ENCODE measurements around the gene RGS16.
A peak's percentile ranks its signal among the peaks of the same experiment; 100 is the strongest.

Gene RGS16

DNA sequence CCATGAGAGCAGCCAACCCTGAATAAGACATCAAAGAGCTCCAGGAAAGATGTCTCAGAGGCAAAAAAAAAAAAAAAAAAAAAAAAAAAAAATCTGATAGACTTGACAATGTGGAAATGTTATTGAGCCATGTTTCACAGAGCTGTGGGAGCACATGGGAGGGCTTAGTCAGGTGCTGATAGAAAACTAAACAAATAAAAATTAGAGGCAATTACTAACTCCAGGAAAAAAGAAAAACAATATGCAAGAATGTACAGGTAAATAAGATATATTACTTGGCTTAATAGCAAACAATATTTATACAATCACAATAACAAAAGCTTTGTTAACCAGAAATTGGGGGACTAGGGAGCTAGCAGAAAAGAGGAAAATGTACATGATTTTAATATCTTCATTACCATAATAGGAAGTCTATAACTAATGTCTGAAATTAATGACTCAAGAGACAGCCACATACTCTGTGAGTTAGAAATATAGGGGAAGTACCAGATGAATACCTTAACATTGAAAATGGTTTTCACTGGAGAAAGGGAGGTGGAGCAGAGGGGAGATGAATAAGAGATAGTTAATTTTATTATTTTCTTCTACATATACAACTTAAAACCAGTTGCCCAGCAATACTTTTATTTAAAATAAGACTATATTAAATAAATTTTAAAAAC, 16.9 kb upstream of the RGS16 start:
- Histone ChIP-seq H3K36me3 (ENCODE audit: control insufficient read depth, insufficient read depth, low read length) (no peaks in the 10 kb centered on the region), H3K27ac (ENCODE audit: low read depth, low read length, severe bottlenecking) (no peak overlapping the region), H3K4me1 (ENCODE audit: control insufficient read depth, insufficient read depth, low read length, poor library complexity, severe bottlenecking) (peaks cover 34% of the 10 kb centered on the region), H3K4me3 (ENCODE audit: extremely low read depth, insufficient read depth, low read length, poor library complexity, severe bottlenecking) (no peak overlapping the region), H3K9me3 (ENCODE audit: control insufficient read depth, low read length) (no peaks in the 10 kb centered on the region)

DNA sequence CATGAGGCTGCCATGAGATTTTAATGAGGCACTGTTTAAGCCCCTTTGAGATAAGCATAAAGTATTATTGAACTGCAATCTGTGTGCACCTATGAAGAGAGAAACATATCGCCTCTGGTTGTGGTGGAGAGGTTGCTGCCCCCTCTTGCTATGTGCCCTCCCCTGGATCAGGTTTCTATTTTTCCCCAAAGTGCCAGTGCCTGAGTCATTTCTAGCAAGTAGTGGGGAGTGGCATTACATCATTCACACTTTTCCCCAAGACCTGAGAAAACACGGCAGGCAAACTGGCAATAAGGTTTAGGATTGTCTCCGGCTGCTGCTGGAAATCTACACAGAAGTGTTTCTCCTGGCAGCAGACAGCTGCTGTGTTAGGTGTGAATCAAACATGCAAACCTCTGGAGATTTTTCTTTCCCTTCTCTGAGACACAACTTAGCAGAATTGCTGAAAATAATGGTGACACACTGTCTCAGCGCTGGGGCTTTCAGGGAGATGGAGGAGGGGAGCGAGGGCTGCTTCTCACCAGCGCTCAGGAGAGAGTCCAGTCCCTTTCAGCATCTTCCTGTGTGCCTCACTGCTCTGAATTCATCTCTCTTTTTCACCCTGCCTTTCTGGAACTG, 13.7 kb upstream of the RGS16 start:
- no peak overlapping the region for H3K4me3 ChIP-seq (ENCODE audit: extremely low read depth, insufficient read depth, low read length, poor library complexity, severe bottlenecking)
- H3K4me1 ChIP-seq (ENCODE audit: control insufficient read depth, insufficient read depth, low read length, poor library complexity, severe bottlenecking), result peaks cover 31% of the 10 kb centered on the region
- no peaks in the 10 kb centered on the region for H3K9me3 ChIP-seq (ENCODE audit: control insufficient read depth, low read length)
- peak overlapping the region; percentile 47 for H3K27ac ChIP-seq (ENCODE audit: low read depth, low read length, severe bottlenecking)
- WGBS, 2 experiments (ENCODE audit: insufficient coverage in 2 of 2), result 10 to 23% methylated on average over 2 to 3 of the region's 6 CpGs
- H3K36me3 ChIP-seq (ENCODE audit: control insufficient read depth, insufficient read depth, low read length), result no peaks in the 10 kb centered on the region

DNA sequence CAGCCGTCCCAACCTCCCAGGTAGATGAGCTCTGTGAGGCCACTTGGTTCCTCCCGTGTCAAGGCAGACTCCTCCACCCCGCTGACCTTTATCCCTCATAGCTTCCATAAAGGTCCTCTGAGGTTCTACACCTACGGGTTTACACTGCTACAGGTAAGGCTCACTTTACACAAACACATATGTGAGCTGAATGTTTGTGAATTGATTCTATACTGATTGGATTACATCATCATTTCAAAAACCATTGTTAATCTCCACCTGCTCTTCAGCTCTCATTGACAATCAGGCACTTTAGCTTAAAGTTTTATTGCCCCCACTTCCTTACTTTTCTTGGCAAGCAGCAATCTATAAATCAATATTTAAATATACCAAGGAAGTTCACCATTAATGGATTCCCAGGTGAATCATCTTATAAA, 12.8 kb upstream of the RGS16 start:
- H3K4me1 ChIP-seq (ENCODE audit: control insufficient read depth, insufficient read depth, low read length, poor library complexity, severe bottlenecking), result peaks cover 31% of the 10 kb centered on the region
- no peaks in the 10 kb centered on the region for H3K36me3 ChIP-seq (ENCODE audit: control insufficient read depth, insufficient read depth, low read length)
- 47 to 60% methylated on average over 3 of the region's 4 CpGs for WGBS, 2 experiments (ENCODE audit: insufficient coverage in 2 of 2)

DNA sequence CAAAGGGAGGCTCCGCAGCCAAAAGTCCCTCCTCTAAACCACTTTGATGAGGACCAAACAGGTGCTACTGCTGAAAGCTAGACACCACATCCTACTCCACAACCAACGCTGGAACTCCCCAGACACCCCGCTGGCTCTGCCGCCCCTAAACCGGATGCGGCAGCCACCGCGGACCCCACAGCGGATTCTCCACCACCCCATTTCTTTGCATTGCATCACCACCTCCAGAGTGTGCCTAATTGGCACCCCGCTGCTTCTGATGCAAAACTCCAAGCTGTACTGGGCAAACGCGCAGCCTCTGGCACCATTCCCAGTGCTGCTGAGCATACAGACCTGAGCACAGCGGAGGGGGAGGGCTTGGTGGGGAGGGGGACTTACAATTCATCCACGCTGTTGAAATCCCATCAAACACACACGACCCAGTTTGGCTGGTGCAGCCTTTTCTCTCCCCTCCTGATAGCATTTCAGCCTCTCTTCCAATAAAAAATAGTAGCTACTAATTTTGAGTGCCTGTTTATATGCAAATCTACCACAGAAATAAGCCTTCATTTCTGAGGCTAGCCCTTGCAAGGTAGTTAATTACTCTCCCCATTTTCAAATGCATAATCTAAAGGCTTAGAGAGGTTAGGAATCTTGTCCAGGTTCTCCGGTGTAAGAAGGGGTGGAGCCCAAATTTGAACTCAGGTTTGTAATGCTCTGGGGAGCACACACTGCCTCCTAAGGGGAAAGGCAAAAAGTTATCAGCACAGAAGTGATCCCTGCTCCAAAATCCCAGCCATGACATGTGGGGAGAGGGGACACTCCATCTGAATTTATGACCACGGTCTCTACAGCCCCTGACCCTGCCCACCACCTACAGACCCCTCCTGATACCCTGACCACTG, 12.2 kb upstream of the RGS16 start:
- H3K36me3 ChIP-seq (ENCODE audit: control insufficient read depth, insufficient read depth, low read length), result no peaks in the 10 kb centered on the region

More for the DNA sequence above, 12.8 kb upstream of the RGS16 start:
- no peaks in the 10 kb centered on the region for H3K9me3 ChIP-seq (ENCODE audit: control insufficient read depth, low read length)
- H3K27ac ChIP-seq (ENCODE audit: low read depth, low read length, severe bottlenecking), result no peak overlapping the region
- H3K4me3 ChIP-seq (ENCODE audit: extremely low read depth, insufficient read depth, low read length, poor library complexity, severe bottlenecking), result no peak overlapping the region

DNA sequence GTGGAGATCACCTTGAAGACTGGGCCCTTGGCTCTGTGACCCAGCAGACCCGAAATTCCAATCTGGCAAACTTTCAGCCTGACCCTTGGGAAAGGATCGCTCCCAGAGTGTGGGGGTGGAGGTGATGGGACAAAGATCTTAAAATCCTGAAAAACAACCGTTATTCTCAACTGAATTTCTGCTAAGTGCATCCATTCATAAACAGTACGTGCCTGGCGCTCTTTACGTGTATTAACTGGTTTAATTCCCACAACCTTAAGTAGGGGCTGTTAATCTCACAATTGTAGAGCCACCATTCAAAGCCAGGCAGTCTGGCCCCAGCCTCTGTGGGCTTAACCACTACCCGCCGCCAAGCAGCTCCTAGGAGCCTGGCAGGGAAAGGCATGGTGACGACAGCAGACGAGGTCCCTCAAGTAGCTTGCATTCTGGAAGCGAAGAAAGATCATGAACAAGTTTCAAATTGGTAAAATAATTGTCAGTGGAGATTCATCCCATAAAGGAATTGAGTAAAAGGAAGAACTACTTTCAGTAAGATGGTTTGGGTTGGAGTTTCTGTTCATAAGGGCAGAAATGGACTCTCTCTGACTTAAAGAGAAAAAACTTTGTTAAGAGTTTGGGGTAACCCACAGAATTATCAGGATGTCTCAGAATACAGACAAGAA, 11.4 kb upstream of the RGS16 start:
- Histone ChIP-seq H3K27ac (ENCODE audit: low read depth, low read length, severe bottlenecking) (peak overlapping the region; percentile 96), H3K36me3 (ENCODE audit: control insufficient read depth, insufficient read depth, low read length) (no peaks in the 10 kb centered on the region), H3K9me3 (ENCODE audit: control insufficient read depth, low read length) (no peaks in the 10 kb centered on the region), H3K4me1 (ENCODE audit: control insufficient read depth, insufficient read depth, low read length, poor library complexity, severe bottlenecking) (peaks cover 31% of the 10 kb centered on the region), H3K4me3 (ENCODE audit: extremely low read depth, insufficient read depth, low read length, poor library complexity, severe bottlenecking) (peak overlapping the region; percentile 39)
- WGBS, 2 experiments (ENCODE audit: insufficient coverage in 2 of 2), result 5 to 7% methylated on average over 5 to 9 of the region's 11 CpGs

More for the DNA sequence above, 12.2 kb upstream of the RGS16 start:
- Histone ChIP-seq H3K27ac (ENCODE audit: low read depth, low read length, severe bottlenecking) (peak overlapping the region; percentile 96), H3K9me3 (ENCODE audit: control insufficient read depth, low read length) (no peaks in the 10 kb centered on the region), H3K4me3 (ENCODE audit: extremely low read depth, insufficient read depth, low read length, poor library complexity, severe bottlenecking) (peak overlapping the region; percentile 39), H3K4me1 (ENCODE audit: control insufficient read depth, insufficient read depth, low read length, poor library complexity, severe bottlenecking) (peaks cover 31% of the 10 kb centered on the region)
- 4 to 7% methylated on average over 8 to 12 of the region's 17 CpGs for WGBS, 2 experiments (ENCODE audit: insufficient coverage in 2 of 2)

DNA sequence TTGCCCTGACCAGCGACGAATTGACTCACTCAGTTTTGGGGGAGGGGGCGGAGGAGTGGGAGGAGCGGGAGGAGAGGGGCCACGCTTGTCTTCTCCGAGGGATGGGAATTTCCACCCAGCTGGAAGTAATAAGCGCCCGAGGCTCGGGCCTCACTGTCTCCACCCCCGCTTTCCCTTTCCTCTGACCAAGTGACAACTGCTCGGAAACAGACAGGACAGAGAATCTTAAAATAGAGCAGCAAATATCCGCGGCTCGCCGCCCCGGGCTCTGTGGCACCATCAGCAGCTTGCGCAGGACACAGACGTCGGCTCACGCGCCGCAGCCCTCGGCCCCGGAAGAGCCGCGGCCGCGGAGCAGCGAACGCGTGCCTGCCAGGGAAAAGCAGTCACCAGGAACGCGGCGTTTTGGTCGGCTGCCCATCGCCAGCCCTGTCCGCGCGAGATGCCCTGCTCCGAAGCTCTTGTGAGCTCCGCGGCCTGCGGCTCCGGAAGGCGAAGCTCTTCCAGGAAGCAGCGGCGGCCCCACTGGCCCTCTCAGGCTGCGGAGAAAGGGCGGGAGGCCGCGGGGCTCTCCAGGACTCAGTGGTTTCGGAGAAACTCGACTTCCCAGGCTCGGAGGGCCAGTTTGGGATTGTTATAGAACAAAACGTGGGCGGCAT, 10.7 kb upstream of the RGS16 start:
- Histone ChIP-seq H3K4me1 (ENCODE audit: control insufficient read depth, insufficient read depth, low read length, poor library complexity, severe bottlenecking) (peaks cover 31% of the 10 kb centered on the region), H3K36me3 (ENCODE audit: control insufficient read depth, insufficient read depth, low read length) (no peaks in the 10 kb centered on the region), H3K4me3 (ENCODE audit: extremely low read depth, insufficient read depth, low read length, poor library complexity, severe bottlenecking) (peak overlapping the region; percentile 39), H3K27ac (ENCODE audit: low read depth, low read length, severe bottlenecking) (peak overlapping the region; percentile 96), H3K9me3 (ENCODE audit: control insufficient read depth, low read length) (no peaks in the 10 kb centered on the region)
- WGBS, 2 experiments (ENCODE audit: insufficient coverage in 2 of 2), result 1% methylated on average over 44 to 50 of the region's 56 CpGs

DNA sequence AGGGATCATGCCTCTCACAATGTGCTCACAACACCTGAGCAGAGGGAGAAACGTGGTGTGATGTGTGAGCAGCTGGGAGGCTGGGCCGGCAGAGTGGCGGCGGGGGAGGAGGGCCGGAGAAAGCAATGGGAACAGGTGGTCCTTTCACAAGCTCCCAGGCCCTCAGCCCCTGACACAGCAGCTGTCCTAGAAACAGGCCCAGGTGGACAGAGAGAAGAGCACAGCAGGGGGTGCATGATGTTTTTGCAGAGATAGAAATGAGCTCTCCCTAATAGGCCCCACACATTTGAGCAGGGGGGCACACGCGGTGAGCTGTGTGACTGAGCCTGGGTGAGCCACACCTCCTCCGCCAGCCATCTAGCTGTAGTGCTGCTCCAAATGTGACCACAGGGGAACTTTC, 7.6 kb upstream of the RGS16 start:
- H3K27ac ChIP-seq (ENCODE audit: low read depth, low read length, severe bottlenecking), result no peak overlapping the region
- no peaks in the 10 kb centered on the region for H3K9me3 ChIP-seq (ENCODE audit: control insufficient read depth, low read length)
- peaks cover 28% of the 10 kb centered on the region for H3K4me1 ChIP-seq (ENCODE audit: control insufficient read depth, insufficient read depth, low read length, poor library complexity, severe bottlenecking)
- no peak overlapping the region for H3K4me3 ChIP-seq (ENCODE audit: extremely low read depth, insufficient read depth, low read length, poor library complexity, severe bottlenecking)
- H3K36me3 ChIP-seq (ENCODE audit: control insufficient read depth, insufficient read depth, low read length), result no peaks in the 10 kb centered on the region
- 67 to 71% methylated on average over 3 to 8 of the region's 8 CpGs for WGBS, 2 experiments (ENCODE audit: insufficient coverage in 2 of 2)

DNA sequence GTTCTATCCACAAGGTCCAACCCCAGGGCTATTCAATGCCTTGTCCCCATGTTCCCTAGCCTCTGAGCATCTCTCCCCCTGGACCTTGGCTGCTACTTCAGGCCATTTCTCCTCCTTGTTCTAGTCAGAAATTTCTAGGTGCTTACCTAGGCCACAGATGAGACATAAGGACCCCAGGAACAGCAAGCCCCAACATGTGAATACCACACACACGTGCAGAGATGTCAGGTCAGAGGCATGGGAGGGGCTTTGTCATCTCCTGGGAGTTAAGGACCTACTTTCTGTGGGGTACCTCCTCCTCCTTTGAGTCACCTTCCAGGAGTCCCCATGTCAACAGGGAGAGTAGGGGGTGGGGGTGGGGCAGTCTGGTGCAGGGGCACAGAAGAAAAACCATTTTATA, 7.1 kb upstream of the RGS16 start:
- Histone ChIP-seq H3K9me3 (ENCODE audit: control insufficient read depth, low read length) (no peaks in the 10 kb centered on the region), H3K36me3 (ENCODE audit: control insufficient read depth, insufficient read depth, low read length) (no peaks in the 10 kb centered on the region), H3K4me3 (ENCODE audit: extremely low read depth, insufficient read depth, low read length, poor library complexity, severe bottlenecking) (no peak overlapping the region), H3K4me1 (ENCODE audit: control insufficient read depth, insufficient read depth, low read length, poor library complexity, severe bottlenecking) (peaks cover 23% of the 10 kb centered on the region), H3K27ac (ENCODE audit: low read depth, low read length, severe bottlenecking) (no peak overlapping the region)
- no CpG with 5 or more reads among the region's 1 CpG for WGBS, 2 experiments (ENCODE audit: insufficient coverage in 2 of 2)

DNA sequence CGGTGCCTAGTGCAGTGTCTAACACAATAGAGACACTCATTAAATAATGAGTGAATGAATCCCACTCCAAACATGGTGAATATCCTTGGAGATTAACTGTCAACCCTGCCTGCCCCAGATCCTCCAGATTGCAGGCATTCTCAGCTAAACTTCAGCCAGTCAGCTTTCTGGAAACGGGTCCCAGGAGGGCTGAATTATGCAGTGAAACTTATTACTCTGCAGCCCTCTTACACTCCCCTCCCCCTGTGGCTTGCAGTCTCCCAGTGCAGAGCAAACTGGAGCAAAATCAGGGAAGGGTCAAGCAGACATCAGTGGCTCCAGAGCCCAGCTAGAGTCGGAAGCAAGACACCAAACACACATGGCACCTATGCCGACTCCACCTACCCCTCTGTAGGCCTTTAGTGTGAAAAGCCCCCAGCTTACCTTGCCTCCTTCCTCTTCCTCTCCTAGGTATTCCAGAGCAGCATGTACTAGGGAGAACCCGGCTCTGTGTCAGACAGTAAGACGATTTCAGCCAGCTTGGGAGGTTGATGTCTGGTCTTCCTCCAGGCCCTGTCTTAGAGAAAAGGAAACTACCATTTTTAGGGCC, 6.5 kb upstream of the RGS16 start:
- Histone ChIP-seq H3K4me1 (ENCODE audit: control insufficient read depth, insufficient read depth, low read length, poor library complexity, severe bottlenecking) (peaks cover 17% of the 10 kb centered on the region), H3K9me3 (ENCODE audit: control insufficient read depth, low read length) (no peaks in the 10 kb centered on the region), H3K27ac (ENCODE audit: low read depth, low read length, severe bottlenecking) (no peak overlapping the region), H3K36me3 (ENCODE audit: control insufficient read depth, insufficient read depth, low read length) (no peaks in the 10 kb centered on the region), H3K4me3 (ENCODE audit: extremely low read depth, insufficient read depth, low read length, poor library complexity, severe bottlenecking) (no peak overlapping the region)
- 84 to 88% methylated on average over 3 to 5 of the region's 6 CpGs for WGBS, 2 experiments (ENCODE audit: insufficient coverage in 2 of 2)

Data from mesodermal cell (in vitro differentiated cells).